ENCODE data around the gene FABP3.
A peak's percentile ranks its signal among the peaks of the same experiment; 100 is the strongest.

The FABP3 gene

DNA sequence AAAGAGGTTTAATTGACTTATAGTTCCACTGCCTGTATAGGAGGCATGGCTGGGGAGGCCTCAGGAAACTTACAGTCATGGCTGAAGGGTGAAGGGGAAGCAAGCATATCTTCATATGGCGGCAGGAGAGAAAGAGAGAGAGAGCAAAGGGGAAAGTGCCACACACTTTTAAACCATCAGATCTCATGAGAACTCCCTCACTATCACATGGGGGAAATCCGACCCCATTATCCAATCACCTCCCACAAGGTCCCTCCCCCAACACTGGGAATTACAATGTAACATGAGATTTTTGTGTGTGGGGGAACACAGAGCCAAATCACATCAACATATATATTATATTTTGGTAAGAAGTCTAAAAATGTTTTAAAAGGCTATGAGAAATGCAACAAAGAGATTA, 27.2 kb downstream of the FABP3 start:
- DNase-seq (ENCODE audit: low read depth), result no peak
- H3K4me3 ChIP-seq (ENCODE audit: low read depth, low read length), result no peak overlapping the region
- TF ChIP-seq CTCF (IDR thresholded peaks at IDR 0.05; ENCODE audit: control insufficient read depth, extremely low read depth, insufficient read depth), result no peak

GRCh38 chr1:31344503-31344902, 28.4 kb downstream of the FABP3 start:
- no peak for TF ChIP-seq CTCF (IDR thresholded peaks at IDR 0.05; ENCODE audit: control insufficient read depth, extremely low read depth, insufficient read depth)
- H3K4me3 ChIP-seq (ENCODE audit: low read depth, low read length), result no peak overlapping the region

DNA sequence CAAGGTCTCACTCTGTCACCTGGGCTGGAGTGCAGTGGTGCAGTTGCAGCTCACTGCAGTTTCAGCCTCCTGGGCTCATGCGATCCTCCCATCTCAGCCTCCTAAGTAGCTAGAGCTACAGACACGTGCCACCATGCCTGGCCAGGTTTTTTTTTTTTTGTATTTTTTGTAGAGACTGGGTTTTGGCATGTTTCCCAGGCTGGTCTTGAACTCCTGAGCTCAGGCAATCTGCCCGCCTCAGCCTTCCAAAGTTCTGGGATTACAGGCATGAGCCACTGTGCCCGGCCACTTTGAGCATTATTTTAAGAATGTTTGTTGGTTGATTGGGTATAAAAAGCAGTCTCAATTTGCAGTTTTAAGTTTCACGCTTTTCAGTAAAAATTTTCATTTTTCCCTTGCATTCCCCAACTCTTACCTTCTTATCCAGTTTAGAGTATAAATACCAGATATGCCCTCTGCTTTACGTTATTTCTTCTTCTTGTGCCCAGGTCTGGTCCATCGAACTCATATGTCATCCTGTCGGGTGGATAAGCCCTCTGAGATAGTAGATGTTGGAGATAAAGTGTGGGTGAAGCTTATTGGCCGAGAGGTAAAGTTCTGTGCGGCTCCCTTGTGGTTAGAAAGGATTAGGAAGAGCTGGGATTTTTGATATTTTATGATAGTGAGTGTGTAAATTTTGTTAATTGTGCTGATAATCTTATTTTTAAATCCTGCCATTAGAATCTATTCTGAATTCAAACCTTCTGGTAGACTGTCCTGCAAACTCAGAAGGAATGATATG, 36.0 kb downstream of the FABP3 start:
- DNase-seq (ENCODE audit: low read depth), result no peak
- no peak overlapping the region for H3K4me3 ChIP-seq (ENCODE audit: low read depth, low read length)
- TF ChIP-seq CTCF (IDR thresholded peaks at IDR 0.05; ENCODE audit: control insufficient read depth, extremely low read depth, insufficient read depth), result no peak

More at GRCh38 chr1:31344503-31344902, 28.4 kb downstream of the FABP3 start:
- no peak for DNase-seq (ENCODE audit: low read depth)

GRCh38 chr1:31335007-31335406, 37.9 kb downstream of the FABP3 start:
- peak; percentile 67 for TF ChIP-seq CTCF (IDR thresholded peaks at IDR 0.05; ENCODE audit: control insufficient read depth, extremely low read depth, insufficient read depth)

GRCh38 chr1:31327381-31327780, 45.5 kb downstream of the FABP3 start:
- H3K4me3 ChIP-seq (ENCODE audit: low read depth, low read length), result no peak overlapping the region
- DNase-seq (ENCODE audit: low read depth), result no peak
- no peak for TF ChIP-seq CTCF (IDR thresholded peaks at IDR 0.05; ENCODE audit: control insufficient read depth, extremely low read depth, insufficient read depth)

More at GRCh38 chr1:31335007-31335406, 37.9 kb downstream of the FABP3 start:
- DNase-seq (ENCODE audit: low read depth), result peak; percentile 58
- H3K4me3 ChIP-seq (ENCODE audit: low read depth, low read length), result no peak overlapping the region

DNA sequence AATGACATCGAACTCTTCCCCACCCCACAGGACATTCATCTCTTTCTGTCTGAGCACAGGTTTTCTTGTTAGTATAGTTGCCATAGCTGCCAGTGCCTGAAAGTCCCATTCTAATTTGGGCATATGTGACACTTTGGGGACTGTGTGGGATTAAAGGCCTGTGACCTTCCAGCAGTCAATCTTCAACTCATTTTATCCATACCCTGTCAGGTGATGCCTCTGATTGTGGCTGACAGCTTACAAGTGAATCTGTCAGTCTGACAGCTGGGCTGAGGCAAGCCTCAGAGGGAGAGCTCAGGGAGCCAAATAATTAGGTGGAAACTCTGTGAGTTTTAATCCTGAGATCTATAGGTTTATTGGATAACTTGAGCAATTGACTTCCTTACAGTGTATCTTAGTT, 46.4 kb downstream of the FABP3 start:
- no peak for DNase-seq (ENCODE audit: low read depth)

More for the DNA sequence above, 46.4 kb downstream of the FABP3 start:
- TF ChIP-seq CTCF (IDR thresholded peaks at IDR 0.05; ENCODE audit: control insufficient read depth, extremely low read depth, insufficient read depth), result no peak
- H3K4me3 ChIP-seq (ENCODE audit: low read depth, low read length), result no peak overlapping the region
